GM19043 (cell line): ENCODE data around the gene TOM1L2.

Experiments
- ATAC-seq: cut with Tn5 transposase; IDR thresholded peaks from one replicate; pipeline ENCODE4 v1.9.1; 2021; ENCODE audit warnings: low read depth; ENCODE audit not compliant: unreplicated experiment

Gene TOM1L2

GRCh38 chr17:17839791-17840707 lies 132.2 kb downstream of the TOM1L2 start:
- peak; percentile 54 for ATAC-seq

- ATAC-seq = no peak
These were observed 133.9 kb downstream of the TOM1L2 start for GRCh38 chr17:17837966-17838962.

- no peak for ATAC-seq
These were observed 134.8 kb downstream of the TOM1L2 start for GRCh38 chr17:17837380-17837821.

GRCh38 chr17:17836818-17837379 lies 135.3 kb downstream of the TOM1L2 start, which contains the start of gene SREBF1:
SREBF1 (minus strand) TSS chr17:17836986; CDS start chr17:17836817, 169 bp downstream.
- no peak for ATAC-seq

- ATAC-seq = peak; percentile 48
These were observed 135.9 kb downstream of the TOM1L2 start for GRCh38 chr17:17836250-17836817.

GRCh38 chr17:17835415-17836249 lies 136.6 kb downstream of the TOM1L2 start:
- ATAC-seq = no peak

GRCh38 chr17:17834974-17835373 lies 137.2 kb downstream of the TOM1L2 start:
- ATAC-seq = no peak

- no peak for ATAC-seq
These were observed 138.4 kb downstream of the TOM1L2 start for GRCh38 chr17:17833658-17834357.

GRCh38 chr17:17832032-17832363 lies 140.2 kb downstream of the TOM1L2 start:
- ATAC-seq = no peak

- no peak for ATAC-seq
These were observed 140.8 kb downstream of the TOM1L2 start for GRCh38 chr17:17831208-17832031.

- no peak for ATAC-seq
These were observed 141.4 kb downstream of the TOM1L2 start for GRCh38 chr17:17830740-17831207.

- no peak for ATAC-seq
These were observed 142.0 kb downstream of the TOM1L2 start for GRCh38 chr17:17830269-17830567.

GRCh38 chr17:17827826-17828621 lies 144.2 kb downstream of the TOM1L2 start:
- no peak for ATAC-seq

GRCh38 chr17:17826942-17827785 lies 145.0 kb downstream of the TOM1L2 start:
- ATAC-seq = no peak

- no peak for ATAC-seq
These were observed 145.9 kb downstream of the TOM1L2 start for GRCh38 chr17:17826342-17826713.

- ATAC-seq = no peak
These were observed 147.2 kb downstream of the TOM1L2 start for GRCh38 chr17:17824783-17825614.
